HG03095 (cell line): ENCODE results near the gene NFIC.
"Not testable (repeated sequence)": the region's sequence is repeated elsewhere in the genome, so short reads cannot be mapped to it uniquely, and the experiment has no call there.

Experiments used
- ATAC-seq: cut with Tn5 transposase; IDR thresholded peaks from one replicate; pipeline ENCODE4 v1.9.1; 2021; ENCODE audit warnings: moderate library complexity; ENCODE audit not compliant: unreplicated experiment

The NFIC gene

DNA sequence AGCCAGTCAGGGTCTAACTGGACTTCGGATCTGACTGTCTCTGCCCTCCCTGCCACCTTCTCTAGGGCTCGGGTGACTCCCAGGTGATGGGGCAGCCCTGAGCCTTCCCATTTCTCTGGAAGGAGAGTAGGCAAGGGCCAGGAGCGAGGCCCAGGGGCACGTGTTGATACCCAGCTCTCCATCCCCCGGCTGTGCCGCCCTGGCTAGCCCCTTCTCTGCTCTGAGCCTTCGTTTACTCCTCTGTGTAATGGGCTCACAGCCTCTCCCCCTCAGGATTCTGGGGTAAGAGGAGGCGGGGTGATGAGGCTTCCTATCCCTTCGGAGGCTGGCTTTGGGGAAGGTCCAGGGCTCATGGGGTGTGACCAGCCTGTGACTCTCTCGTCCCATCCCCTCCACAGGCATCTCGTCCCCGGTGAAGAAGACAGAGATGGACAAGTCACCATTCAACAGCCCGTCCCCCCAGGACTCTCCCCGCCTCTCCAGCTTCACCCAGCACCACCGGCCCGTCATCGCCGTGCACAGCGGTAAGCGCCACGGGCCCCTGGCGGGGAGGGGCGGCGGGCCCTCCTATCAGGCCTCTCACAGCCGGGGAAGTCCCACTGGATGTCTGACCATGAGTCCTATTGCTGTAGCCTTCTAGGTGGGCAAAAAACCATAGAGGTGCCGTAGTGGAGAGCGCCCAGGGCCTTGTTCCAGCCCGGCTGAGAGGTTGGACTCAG lies 82.4 kb downstream of the NFIC start:
- no peak for ATAC-seq

- ATAC-seq = no peak
Observed at GRCh38 chr19:3450796-3451411, 84.5 kb downstream of the NFIC start.

DNA sequence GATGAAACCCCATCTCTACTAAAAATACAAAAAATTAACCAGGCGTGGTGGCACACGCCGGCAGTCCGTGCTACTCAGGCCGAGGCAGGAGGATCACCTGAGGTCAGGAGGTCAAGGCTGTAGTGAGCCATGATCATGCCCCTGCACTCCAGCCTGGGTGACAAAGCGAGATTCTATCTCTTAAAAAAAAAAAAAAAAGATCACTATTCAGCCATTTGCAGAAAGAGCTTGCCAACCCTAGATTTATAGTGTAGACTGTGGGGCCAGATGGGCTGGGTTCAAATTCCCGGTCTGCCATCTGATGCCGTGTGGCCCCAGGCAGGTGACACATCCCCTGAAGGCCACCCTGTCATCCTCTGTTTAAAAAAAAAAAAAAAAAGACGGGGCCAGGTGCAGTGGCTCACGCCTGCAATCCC lies 85.1 kb downstream of the NFIC start:
- ATAC-seq = no peak

GRCh38 chr19:3452171-3452941 lies 86.0 kb downstream of the NFIC start:
- no peak for ATAC-seq

GRCh38 chr19:3452942-3453214 lies 86.5 kb downstream of the NFIC start:
- ATAC-seq = not testable (repeated sequence)

DNA sequence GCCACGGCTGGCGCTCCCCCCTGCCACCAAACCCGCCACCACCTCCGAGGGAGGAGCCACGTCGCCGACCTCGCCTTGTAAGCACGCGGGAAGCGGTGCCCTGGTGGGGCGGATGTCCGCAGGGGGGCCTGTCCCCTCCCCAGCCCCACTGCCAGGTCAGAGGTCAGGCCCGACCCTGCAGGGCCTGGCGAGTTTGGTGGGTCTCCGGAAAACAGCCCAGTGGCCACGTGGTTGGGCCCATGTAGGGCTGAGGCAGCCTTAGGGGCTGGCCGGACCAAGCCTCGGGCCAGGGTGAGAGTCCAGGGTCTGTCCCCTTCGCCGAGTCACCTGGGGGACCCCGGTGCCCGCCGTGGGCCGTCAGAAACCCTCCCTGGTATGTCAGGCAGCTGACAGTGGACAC lies 87.5 kb downstream of the NFIC start:
- no peak for ATAC-seq

DNA sequence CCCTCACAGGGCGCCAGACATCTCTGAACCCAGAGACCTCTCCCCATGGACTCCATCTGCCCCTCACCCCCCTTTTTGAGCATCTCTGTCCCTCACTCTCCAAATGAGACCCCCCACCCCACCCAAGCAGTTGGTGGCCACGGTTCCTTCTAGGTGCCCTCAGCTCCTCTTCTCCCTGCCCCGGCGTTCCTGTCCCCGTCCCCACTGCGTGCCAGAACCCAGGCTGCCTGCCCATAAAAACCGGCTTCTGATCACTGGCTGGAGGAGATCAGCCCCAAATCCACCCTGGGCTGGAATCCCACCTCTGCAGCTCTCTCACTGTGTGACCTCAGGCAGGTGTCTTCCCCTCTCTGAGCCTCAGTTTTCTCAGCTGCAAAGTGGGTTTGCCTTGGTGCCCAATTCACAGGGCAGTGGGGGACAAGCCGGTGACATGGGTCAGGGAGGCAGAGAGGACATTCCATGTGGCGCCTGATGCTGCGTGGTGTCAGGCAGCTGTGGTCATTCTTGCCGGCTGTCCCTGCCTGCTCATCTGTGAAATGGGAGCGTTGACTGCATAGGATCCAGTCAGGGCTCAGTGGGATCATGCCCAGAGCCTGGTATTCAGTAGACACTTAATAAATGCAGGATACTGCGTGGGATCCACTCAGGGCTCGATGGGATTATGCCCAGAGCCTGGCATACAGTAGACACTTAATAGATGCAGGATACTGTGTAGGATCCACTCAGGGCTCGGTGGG lies 88.4 kb downstream of the NFIC start:
- no peak for ATAC-seq

- no peak for ATAC-seq
Observed at GRCh38 chr19:3455393-3455955, 89.1 kb downstream of the NFIC start.

DNA sequence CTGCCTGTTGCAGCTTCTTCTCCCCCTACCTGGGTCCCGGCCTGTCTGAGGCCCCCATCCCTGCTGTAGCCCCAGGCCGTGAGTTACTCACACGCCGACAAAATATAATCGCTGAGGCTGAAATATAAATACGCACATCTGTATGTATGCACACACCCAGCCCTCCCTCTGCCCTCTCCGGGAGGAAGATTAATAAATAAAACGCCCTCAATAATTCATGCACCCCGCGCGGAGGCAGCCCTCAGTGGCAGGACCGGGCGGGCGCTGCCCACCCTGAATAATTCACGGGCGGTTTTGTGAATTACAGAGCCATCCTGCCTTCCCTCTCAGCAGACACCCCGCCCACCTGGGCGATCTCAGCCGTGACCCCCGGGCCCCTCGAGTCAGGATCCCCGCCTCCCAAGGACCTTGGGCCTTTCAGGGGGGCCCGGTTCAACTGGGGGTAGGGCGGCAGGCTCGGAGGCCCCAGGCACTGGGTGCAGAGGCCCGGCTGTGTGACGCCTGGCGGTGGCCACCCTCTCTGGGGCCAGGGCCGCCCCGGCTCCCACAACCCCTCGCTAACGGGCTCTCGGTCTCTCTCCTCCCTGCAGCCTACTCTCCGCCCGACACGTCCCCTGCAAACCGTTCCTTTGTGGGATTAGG lies 89.7 kb downstream of the NFIC start:
- no peak for ATAC-seq

DNA sequence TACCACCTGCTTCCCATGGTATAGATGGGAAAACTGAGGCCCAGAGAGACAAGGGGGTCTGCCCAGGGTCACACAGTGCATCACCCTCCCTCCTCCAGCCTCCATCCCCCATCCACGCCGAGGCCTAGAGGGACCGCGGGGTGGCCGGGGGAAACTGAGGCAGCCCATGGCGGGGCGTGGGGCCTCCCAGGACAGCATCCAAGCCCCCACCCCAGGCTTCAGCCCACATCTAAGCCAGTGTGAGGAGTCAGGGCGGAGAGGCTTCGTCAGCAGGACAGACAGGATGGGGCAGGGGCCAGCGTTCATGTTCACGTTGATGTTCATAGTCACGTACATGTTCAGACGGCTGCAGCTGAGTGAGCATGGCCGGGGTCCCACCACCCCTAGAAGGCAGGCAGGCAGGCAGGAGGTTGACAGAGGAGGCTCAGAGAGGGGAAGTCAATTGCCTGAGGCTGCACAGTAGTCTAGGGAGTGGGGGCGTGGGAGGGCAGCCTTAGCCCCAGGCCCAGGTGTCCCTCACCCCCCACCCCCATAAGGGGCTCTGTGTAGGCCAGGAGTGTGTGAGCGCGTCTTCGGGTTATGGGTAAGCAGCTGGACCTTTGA lies 90.6 kb downstream of the NFIC start:
- ATAC-seq = no peak

- ATAC-seq = no peak
Observed at GRCh38 chr19:3457528-3458228, 91.3 kb downstream of the NFIC start.

GRCh38 chr19:3458229-3459088 lies 92.1 kb downstream of the NFIC start:
- ATAC-seq = no peak

DNA sequence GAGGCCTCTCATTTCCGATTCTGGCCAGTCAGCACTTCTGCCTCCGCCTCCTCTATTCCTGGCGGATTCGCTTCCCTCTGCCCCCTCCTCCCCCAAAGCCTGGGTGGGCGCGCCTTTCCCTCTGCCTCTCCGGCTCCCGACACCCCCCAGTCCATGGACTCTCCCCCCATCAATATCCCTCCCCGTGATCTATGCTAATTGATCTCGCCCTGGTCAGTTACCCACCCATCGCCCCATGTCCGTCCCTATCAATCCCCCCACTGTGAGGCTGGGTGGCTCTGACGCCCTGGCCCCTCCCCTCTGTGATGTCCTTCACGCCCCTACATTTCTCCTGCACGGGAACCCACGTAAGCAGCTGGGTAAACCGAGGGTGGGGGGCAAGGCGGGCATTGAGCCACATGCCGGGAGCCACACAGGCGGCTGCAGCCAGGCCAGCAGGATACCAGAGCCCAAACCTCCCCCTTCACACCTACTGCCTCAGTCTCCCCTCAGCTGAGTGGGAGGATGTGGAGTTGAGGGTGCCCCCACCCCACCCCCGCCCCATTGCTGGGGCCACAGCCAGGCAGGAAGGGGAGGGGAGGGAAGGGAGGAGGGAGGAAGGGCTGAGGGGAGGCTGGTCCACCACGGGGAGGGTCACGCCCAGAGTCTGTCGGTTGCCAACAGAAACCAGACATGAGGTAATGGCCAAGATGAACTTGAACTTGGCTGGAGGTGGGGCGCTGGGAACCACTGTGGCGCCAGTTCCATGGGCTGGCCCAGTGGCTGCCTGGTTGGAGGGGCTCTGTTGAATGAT lies 92.9 kb downstream of the NFIC start:
- ATAC-seq = no peak

DNA sequence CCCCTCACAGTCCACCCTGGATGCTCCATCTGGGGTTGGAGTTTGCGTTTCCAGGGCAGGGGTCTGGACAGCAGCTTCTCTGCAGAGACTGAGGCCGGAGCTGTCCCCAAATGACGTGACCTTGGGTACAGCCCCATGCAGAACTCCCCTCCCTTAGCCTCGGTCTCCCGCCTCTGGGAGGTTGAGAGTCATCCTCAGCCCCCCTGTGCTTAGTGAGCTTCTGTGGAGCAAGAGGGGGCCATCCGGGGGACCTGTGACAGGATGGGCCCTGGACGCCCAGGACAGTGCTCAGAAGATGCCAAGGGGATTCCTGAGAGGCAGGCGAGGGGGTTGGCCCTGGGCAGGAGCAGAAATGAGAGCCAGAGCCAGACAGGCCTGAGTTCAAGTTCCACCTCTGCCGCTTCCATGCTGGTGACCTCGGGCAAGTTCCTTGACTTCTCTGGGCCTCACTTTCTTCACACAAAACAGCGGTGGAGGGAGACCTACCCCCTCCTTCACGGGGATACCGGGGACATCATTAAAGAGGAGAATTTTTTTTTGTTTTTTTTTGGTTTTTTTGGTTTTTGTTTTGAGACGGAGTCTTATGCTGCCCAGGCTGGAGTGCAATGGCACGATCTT lies 93.7 kb downstream of the NFIC start:
- no peak for ATAC-seq

- ATAC-seq = no peak
Observed at GRCh38 chr19:3462991-3463713, 96.8 kb downstream of the NFIC start.

GRCh38 chr19:3463714-3464586 lies 97.6 kb downstream of the NFIC start:
- ATAC-seq = no peak
